ENCODE results near the gene AK1. TPM values are rescaled to one million over a fixed set of nuclear protein-coding genes. Genes with fewer than 3 reads are reported as not detected.

The AK1 gene
- total RNA-seq, 2 donors from 2014 or later = 19.0 to 22.8 TPM

DNA sequence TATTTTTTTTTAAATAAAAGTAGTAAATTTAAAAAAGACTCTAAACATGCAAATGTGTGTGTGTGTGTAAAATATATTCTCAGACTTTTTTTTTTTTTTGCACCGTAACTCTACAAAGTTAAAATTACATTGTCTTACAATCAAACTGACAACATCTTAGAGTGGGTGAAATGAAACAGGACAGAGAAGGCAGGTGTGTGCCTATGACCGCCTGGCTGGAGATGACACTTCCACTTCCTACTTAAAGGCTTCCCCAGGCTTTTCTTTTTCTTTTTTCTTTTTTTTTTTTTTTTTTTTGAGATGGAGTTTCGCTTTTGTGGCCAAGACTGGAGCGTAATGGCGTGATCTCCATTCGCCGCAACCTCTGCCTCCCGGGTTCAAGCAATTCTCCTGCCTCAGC lies 2.7 kb upstream of the AK1 start:
- Histone ChIP-seq H3K4me3 (ENCODE audit: low read length) (no peak overlapping the region), H3K4me1 (ENCODE audit: control insufficient read depth, insufficient read depth, low read length) (peaks cover 8% of the 10 kb centered on the region), H3K27ac (ENCODE audit: low read depth, low read length) (no peak overlapping the region), H3K9me3 (ENCODE audit: control insufficient read depth, low read length) (no peaks in the 10 kb centered on the region), H3K36me3 (ENCODE audit: control insufficient read depth, insufficient read depth, low read length) (no peaks in the 10 kb centered on the region), H3K27me3 (ENCODE audit: control insufficient read depth, insufficient read depth, low read length, poor library complexity, severe bottlenecking) (no peaks in the 10 kb centered on the region), H3K9ac (ENCODE audit: extremely low read depth, low read length, poor library complexity, severe bottlenecking) (no peak overlapping the region)
- Mint-ChIP-seq H3K4me1 (peaks cover 13% of the 10 kb centered on the region), H3K27ac (no peak overlapping the region), H3K36me3 (ENCODE audit: low read depth) (peaks cover 4% of the 10 kb centered on the region), H3K9me3 (no peaks in the 10 kb centered on the region), H3K27me3 (ENCODE audit: insufficient read depth) (no peaks in the 10 kb centered on the region), H3K4me3 (no peak overlapping the region)
- WGBS, 2 experiments (ENCODE audit: insufficient coverage in 1 of 2, insufficient read length in 1 of 2) = 80 to 89% methylated on average over 6 to 7 of the region's 8 CpGs
- TF ChIP-seq, protein P1, sequence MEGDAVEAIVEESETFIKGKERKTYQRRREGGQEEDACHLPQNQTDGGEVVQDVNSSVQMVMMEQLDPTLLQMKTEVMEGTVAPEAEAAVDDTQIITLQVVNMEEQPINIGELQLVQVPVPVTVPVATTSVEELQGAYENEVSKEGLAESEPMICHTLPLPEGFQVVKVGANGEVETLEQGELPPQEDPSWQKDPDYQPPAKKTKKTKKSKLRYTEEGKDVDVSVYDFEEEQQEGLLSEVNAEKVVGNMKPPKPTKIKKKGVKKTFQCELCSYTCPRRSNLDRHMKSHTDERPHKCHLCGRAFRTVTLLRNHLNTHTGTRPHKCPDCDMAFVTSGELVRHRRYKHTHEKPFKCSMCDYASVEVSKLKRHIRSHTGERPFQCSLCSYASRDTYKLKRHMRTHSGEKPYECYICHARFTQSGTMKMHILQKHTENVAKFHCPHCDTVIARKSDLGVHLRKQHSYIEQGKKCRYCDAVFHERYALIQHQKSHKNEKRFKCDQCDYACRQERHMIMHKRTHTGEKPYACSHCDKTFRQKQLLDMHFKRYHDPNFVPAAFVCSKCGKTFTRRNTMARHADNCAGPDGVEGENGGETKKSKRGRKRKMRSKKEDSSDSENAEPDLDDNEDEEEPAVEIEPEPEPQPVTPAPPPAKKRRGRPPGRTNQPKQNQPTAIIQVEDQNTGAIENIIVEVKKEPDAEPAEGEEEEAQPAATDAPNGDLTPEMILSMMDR (conservative IDR thresholded peaks at IDR 0.05) = no peak
- DNase-seq = no peak

GRCh38 chr9:127878652-127879390 lies 1.3 kb upstream of the AK1 start:
- peaks cover 11% of the 10 kb centered on the region for H3K4me1 Mint-ChIP-seq
- no peaks in the 10 kb centered on the region for H3K36me3 Mint-ChIP-seq (ENCODE audit: low read depth)
- DNase-seq = no peak
- H3K4me1 ChIP-seq (ENCODE audit: control insufficient read depth, insufficient read depth, low read length) = peaks cover 8% of the 10 kb centered on the region
- no peak overlapping the region for H3K27ac Mint-ChIP-seq
- H3K27me3 Mint-ChIP-seq (ENCODE audit: insufficient read depth) = no peaks in the 10 kb centered on the region
- H3K9me3 Mint-ChIP-seq = no peaks in the 10 kb centered on the region
- H3K27ac ChIP-seq (ENCODE audit: low read depth, low read length) = no peak overlapping the region
- H3K4me3 Mint-ChIP-seq = no peak overlapping the region
- 93 to 96% methylated on average over 5 to 8 of the region's 8 CpGs for WGBS, 2 experiments (ENCODE audit: insufficient coverage in 1 of 2, insufficient read length in 1 of 2)
- TF ChIP-seq, protein P1 (conservative IDR thresholded peaks at IDR 0.05) = no peak
- H3K36me3 ChIP-seq (ENCODE audit: control insufficient read depth, insufficient read depth, low read length) = no peaks in the 10 kb centered on the region
- no peak overlapping the region for H3K9ac ChIP-seq (ENCODE audit: extremely low read depth, low read length, poor library complexity, severe bottlenecking)
- H3K4me3 ChIP-seq (ENCODE audit: low read length) = no peak overlapping the region
- no peaks in the 10 kb centered on the region for H3K27me3 ChIP-seq (ENCODE audit: control insufficient read depth, insufficient read depth, low read length, poor library complexity, severe bottlenecking)
- H3K9me3 ChIP-seq (ENCODE audit: control insufficient read depth, low read length) = no peaks in the 10 kb centered on the region

DNA sequence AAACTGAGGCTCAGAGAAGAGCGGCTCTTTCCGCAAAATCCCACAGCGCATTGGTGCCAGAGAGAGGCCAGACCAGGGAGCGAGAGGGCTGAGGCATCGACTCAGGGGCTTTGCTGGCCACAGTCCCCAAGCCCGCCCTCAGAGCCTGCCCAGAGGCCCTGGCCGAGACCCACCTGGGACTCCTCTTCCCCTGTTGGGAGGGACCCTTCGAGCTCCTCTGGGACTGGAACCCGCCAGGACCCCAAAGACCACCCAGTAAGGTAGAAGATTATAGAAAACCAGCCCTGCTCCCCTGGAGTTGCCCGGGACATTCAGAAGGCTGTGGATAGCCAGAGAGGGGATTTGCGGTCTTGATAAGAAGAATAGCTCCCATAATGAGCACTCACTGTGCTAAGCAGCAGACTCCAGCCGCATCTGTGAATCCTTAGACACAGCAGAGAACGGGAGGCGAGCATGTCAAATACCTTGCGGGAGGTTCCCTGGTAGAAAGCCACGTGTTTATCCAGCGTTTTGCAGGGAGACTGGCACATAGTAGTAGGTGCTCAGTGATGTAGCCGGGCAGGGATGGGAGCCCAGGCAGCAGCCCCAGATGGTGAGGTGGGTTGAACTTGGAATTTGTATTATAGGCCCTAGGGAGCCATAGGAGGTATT lies 651 bp upstream of the AK1 start:
- Histone ChIP-seq H3K9me3 (ENCODE audit: control insufficient read depth, low read length) (no peaks in the 10 kb centered on the region), H3K27me3 (ENCODE audit: control insufficient read depth, insufficient read depth, low read length, poor library complexity, severe bottlenecking) (no peaks in the 10 kb centered on the region), H3K4me3 (ENCODE audit: low read length) (peak overlapping the region; percentile 81), H3K9ac (ENCODE audit: extremely low read depth, low read length, poor library complexity, severe bottlenecking) (no peak overlapping the region), H3K36me3 (ENCODE audit: control insufficient read depth, insufficient read depth, low read length) (no peaks in the 10 kb centered on the region), H3K27ac (ENCODE audit: low read depth, low read length) (no peak overlapping the region), H3K4me1 (ENCODE audit: control insufficient read depth, insufficient read depth, low read length) (peaks cover 8% of the 10 kb centered on the region)
- TF ChIP-seq, protein P1 (conservative IDR thresholded peaks at IDR 0.05) = no peak
- Mint-ChIP-seq H3K27me3 (ENCODE audit: insufficient read depth) (no peaks in the 10 kb centered on the region), H3K36me3 (ENCODE audit: low read depth) (no peaks in the 10 kb centered on the region), H3K4me3 (peak overlapping the region; percentile 65), H3K4me1 (peaks cover 11% of the 10 kb centered on the region), H3K27ac (no peak overlapping the region), H3K9me3 (no peaks in the 10 kb centered on the region)
- WGBS, 2 experiments (ENCODE audit: insufficient coverage in 1 of 2, insufficient read length in 1 of 2) = 60 to 63% methylated on average over 13 to 18 of the region's 18 CpGs
- DNase-seq = peak; percentile 64

All from endodermal cell (in vitro differentiated cells).